KMS-11 (cell line): Measurements from ENCODE around the gene LRRK1.

Experiments used
- H2AFZ ChIP-seq: fragments of 200-600 bp; sonication (generic); 2 replicates; pipeline ENCODE4 v1.6.1; 2016; ENCODE audit warnings: antibody characterized with exemption, mixed run types, low read depth
- H3K27ac ChIP-seq: fragments of 200-600 bp; sonication (generic); 2 replicates; pipeline ENCODE4 v1.6.1; 2016; ENCODE audit warnings: mild to moderate bottlenecking, mixed run types
- H3K27me3 ChIP-seq: fragments of 200-600 bp; sonication (generic); 2 replicates; pipeline ENCODE4 v1.6.1; 2017; ENCODE audit warnings: mild to moderate bottlenecking, low read depth, mixed run types, moderate library complexity; ENCODE audit not compliant: insufficient read depth
- H3K36me3 ChIP-seq: fragments of 200-600 bp; sonication (generic); 2 replicates; pipeline ENCODE4 v1.6.1; 2017; ENCODE audit warnings: mild to moderate bottlenecking, mixed run types; ENCODE audit not compliant: insufficient read depth
- H3K4me1 ChIP-seq: fragments of 200-600 bp; sonication (generic); 2 replicates; pipeline ENCODE4 v1.6.1; 2016; ENCODE audit warnings: mild to moderate bottlenecking, low read depth, mixed run types; ENCODE audit not compliant: poor library complexity, severe bottlenecking
- H3K4me2 ChIP-seq: fragments of 200-600 bp; sonication (generic); 2 replicates; pipeline ENCODE4 v1.7.0; 2016; ENCODE audit warnings: mild to moderate bottlenecking, mixed run types
- H3K4me3 ChIP-seq: fragments of 200-600 bp; sonication (generic); IDR thresholded peaks from 2 replicates; pipeline ENCODE4 v1.6.1; 2017; ENCODE audit warnings: low read depth, low read length, mixed read lengths; ENCODE audit not compliant: insufficient read depth
- H3K79me2 ChIP-seq: fragments of 200-600 bp; sonication (generic); 2 replicates; pipeline ENCODE4 v1.6.1; 2016; ENCODE audit warnings: low read depth, mixed run types; ENCODE audit not compliant: insufficient read depth
- H3K9ac ChIP-seq: fragments of 200-600 bp; sonication (generic); 2 replicates; pipeline ENCODE4 v1.6.1; 2016; ENCODE audit warnings: mild to moderate bottlenecking, mixed run types
- H4K20me1 ChIP-seq: fragments of 200-600 bp; sonication (generic); 2 replicates; pipeline ENCODE4 v1.6.1; 2016; ENCODE audit warnings: mild to moderate bottlenecking, mixed run types; ENCODE audit not compliant: insufficient read depth
- CTCF ChIP-seq: fragments of 200-600 bp; sonication (generic); conservative IDR thresholded peaks from 2 replicates; pipeline ENCODE4 v1.6.1; 2017; ENCODE audit warnings: low read depth, mild to moderate bottlenecking, antibody characterized with exemption, low read length, moderate library complexity, mixed read lengths

The LRRK1 gene

GRCh38 chr15:101003081-101003480, 83.9 kb downstream of the LRRK1 start:
- H3K27ac ChIP-seq, result no peak overlapping the region
- no peaks in the 10 kb centered on the region for H3K27me3 ChIP-seq
- H3K79me2 ChIP-seq, result no peaks in the 10 kb centered on the region
- no peak overlapping the region for H3K4me3 ChIP-seq
- peaks cover 8% of the 10 kb centered on the region for H3K4me1 ChIP-seq
- no peak overlapping the region for H3K4me2 ChIP-seq
- no peaks in the 10 kb centered on the region for H4K20me1 ChIP-seq
- H2AFZ ChIP-seq, result no peak overlapping the region
- TF ChIP-seq CTCF, result no peak
- H3K36me3 ChIP-seq, result no peaks in the 10 kb centered on the region
- H3K9ac ChIP-seq, result no peak overlapping the region

DNA sequence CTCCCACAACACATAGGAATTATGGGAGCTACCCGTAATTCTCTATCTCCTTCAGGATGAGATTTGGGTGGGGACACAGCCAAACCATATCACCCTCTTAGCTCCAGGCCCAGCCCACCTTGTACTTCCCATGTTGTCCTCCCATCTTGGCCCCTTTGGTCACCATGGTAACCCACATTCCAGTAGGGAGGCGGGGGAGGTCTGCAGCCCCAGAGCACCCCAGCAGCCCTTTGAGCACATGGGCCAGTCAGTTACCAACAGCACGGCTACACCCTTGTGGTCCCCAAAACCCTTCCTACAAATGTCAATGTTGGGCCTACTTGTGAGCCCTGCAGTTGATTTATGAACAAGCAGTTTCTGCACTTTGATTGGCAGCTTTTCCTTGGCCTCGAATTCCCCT, 84.5 kb downstream of the LRRK1 start:
- Histone ChIP-seq H4K20me1 (no peaks in the 10 kb centered on the region), H3K4me3 (no peak overlapping the region), H3K27ac (no peak overlapping the region), H2AFZ (no peak overlapping the region), H3K9ac (no peak overlapping the region), H3K36me3 (no peaks in the 10 kb centered on the region), H3K79me2 (no peaks in the 10 kb centered on the region), H3K4me1 (peaks cover 10% of the 10 kb centered on the region), H3K4me2 (no peak overlapping the region), H3K27me3 (no peaks in the 10 kb centered on the region)
- no peak for TF ChIP-seq CTCF

- no peaks in the 10 kb centered on the region for H3K27me3 ChIP-seq
- H2AFZ ChIP-seq, result no peak overlapping the region
- H3K79me2 ChIP-seq, result no peaks in the 10 kb centered on the region
- H3K4me2 ChIP-seq, result no peak overlapping the region
- TF ChIP-seq CTCF, result no peak
- peaks cover 13% of the 10 kb centered on the region for H3K4me1 ChIP-seq
- no peak overlapping the region for H3K27ac ChIP-seq
- no peak overlapping the region for H3K4me3 ChIP-seq
- H3K36me3 ChIP-seq, result no peaks in the 10 kb centered on the region
- no peak overlapping the region for H3K9ac ChIP-seq
- no peaks in the 10 kb centered on the region for H4K20me1 ChIP-seq
These were observed 85.3 kb downstream of the LRRK1 start for GRCh38 chr15:101004500-101004899.

GRCh38 chr15:101004986-101005747, 86.0 kb downstream of the LRRK1 start:
- no peak overlapping the region for H3K4me2 ChIP-seq
- no peak overlapping the region for H3K27ac ChIP-seq
- no peak overlapping the region for H3K9ac ChIP-seq
- H4K20me1 ChIP-seq, result no peaks in the 10 kb centered on the region
- no peak overlapping the region for H3K4me3 ChIP-seq
- H3K27me3 ChIP-seq, result no peaks in the 10 kb centered on the region
- H3K79me2 ChIP-seq, result no peaks in the 10 kb centered on the region
- H3K4me1 ChIP-seq, result peaks cover 13% of the 10 kb centered on the region
- H2AFZ ChIP-seq, result no peak overlapping the region
- no peaks in the 10 kb centered on the region for H3K36me3 ChIP-seq
- TF ChIP-seq CTCF, result no peak
